Amygdala (tissue), 56 donors: Measurements from ENCODE around the gene SWI5.
"Not testable (repeated sequence)": the region's sequence is repeated elsewhere in the genome, so short reads cannot be mapped to it uniquely, and the experiment has no call there.

Experiments used
- DNase-seq, 56 donors: peaks; one replicate each; lab custom pipeline; 2025; lab: John Stamatoyannopoulos, UW

The SWI5 gene

DNA sequence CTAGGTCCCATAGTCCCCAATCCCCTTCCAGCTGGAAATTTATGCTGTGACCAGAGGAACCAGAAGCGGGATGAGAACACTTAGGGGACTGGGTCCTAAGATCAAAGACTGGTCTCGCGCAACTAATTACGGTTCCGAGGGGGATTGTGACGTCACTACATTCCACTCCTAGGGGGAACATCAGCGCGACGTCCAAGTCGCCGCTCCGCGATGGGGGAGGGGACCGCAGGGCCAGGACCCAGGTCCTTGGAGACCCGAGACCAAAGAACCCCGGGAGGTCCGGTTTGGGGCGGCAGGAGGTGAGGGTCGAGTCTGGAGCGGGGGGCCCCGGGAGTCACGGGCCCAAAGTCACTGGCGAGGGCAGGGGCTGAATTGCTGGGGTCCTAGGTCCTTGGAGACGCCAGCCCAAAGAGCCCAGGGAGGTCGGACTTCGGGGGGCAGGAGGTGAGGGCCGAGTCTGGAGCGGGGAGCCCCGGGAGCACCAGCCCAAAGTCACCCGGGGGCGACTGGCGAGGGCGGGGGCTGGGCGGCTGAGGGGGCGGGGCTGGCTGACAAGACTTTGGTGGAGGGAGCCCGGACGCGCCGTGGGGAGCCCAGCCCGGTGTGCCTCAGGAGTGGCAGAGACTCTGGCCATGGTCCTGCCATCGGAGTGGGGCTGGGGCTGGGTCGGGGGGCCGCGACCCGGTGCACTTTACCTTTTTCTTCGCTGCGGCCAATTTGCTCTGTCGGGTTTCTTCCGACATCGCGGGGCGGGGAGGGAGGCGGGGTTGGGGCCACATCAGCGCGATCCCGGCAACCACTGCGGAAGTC, 673 bp upstream of the SWI5 start, which contains the start of gene GOLGA2:
Gene GOLGA2 (minus strand): TSS at position 810 of the 810 bp plus-strand sequence. CDS start 31 bp downstream, at position 779.
- peak in 4 of 56 donors; percentile 49 to 71 (median 55) for DNase-seq

DNA sequence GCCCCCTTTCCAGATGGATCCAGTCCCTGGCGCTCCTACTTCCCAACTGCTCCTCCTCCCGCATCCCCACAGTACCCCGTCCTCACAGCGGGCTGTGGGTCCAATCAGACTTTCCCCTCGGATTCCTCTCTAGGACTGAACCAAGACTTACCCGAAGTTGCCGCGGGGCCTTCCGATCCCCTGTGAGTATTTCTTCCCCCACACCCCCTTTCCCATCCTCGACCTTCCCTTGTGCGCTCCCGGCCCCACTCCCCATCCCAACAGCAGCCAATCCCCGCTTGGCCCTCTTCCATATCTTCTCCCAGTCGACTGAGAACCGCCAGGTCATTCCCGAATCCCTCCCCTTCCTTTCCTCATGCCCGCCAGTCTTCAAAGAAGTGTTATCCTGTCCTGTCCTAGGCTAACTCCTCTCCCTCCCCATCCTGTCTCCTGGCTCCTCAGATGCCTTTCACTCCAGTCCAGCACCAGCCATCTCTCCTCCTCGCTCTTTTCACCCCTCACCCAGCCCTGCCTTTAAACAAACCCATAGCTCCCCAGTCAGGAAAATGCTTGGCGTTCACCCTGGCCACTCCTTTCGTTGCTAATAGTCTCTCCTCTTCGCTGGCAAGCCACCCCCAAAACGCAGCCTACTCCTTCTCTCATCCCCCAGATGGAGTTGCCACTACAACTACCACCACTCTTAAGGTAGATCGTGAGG, 646 bp downstream of the SWI5 start:
- DNase-seq: peak in 2 of 56 donors; percentile 31 to 44

DNA sequence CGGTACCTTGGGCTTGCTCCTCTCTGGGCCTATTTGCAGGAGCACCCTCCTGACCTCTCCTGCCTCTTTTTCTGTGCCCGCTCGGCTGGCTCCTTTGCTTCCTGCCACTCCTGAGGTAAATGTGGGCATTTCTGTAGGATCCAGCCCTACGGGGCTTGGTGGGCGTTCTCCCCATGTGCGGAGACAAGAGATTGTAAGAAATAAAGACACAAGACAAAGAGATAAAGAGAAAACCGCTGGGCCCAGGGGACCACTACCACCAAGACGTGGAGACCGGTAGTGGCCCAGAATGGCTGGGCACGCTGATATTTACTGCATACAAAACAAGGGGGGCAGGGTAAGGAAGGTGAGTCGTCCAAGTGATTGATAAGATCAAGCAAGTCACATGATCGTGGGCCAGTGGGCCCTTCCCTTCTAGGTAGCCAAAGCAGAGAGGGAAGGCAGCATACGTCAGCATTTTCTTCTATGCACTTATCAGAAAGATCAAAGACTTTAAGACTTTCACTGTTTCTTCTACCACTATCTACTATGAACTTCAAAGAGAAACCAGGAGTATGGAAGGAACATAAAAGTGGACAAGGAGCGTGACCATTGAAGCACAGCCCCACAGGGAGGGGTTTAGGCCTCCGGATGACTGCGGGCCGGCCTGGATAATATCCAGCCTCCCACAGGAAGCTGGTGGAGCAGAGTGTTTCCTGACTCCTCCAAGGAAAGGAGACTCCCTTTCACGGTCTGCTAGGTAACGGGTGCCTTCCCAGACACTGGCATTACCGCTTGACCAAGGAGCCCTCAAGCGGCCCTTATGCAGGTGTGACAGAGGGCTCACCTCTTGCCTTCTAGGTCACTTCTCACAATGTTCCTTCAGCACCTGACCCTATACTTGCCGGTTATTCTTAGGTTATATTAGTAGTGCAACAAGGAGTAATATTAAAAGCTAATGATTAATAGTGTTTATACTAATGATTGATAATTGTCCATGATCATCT, 3.3 kb downstream of the SWI5 start:
- DNase-seq: not testable (repeated sequence)

GRCh38 chr9:128280084-128280622, 4.1 kb downstream of the SWI5 start:
- DNase-seq: no peak

DNA sequence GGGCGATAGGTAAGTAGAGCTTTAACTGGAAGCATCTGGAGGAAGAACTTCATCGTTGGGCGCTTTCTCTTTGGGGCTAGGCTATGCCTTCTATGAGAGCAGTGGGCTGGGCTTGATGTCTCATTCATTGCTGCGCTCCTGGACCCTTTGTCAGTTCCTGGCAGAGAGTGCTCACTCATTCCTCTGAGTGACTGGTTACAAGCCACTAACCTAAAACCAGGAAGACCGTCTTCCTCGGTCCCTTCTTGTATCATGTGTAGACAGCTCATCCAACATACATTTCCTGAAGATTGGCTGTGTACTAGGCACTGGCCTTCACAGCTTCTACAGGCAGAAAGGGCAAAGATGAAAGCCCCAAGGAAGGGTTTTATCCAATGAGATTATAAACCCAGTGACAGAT, 6.4 kb downstream of the SWI5 start:
- no peak for DNase-seq

DNA sequence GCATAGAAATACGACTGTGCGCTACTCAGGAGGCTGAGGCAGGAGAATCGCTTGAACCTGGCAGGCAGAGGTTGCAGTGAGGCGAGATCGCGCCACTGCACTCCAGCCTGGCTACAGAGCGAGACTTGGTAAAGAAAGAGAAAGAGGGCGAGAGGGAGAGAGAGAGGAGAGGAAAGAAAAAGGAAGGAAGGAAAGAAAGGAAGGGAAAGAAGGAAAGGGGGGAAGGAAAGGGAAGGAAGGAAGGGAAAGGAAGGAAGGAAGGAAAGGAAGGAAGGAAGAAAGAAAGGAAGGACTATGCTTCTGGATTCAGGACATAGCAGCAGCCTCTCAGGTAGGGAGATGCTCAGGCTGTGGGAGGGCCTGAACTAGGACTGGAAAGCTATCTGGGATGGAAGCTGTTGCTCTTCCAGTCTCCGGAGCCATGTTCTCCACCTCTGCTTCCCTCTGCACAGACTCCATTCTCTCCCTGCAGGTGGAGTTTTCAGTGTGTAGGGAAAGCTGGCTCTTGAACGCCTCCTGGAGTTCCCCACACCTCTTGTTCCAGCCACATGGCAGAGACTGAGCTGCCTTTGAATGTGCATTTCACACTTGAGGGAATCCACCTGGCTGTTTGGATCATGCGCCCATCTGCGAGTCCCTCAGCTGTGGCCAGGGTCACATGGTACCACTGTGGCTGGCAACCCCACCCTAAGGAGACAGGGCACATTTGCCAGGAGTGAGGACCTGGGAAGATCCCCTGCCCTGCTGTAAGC, 9.1 kb downstream of the SWI5 start:
- DNase-seq: no peak

- peak in 53 of 56 donors; percentile 4 to 87 (median 57) for DNase-seq
These were observed 10.4 kb downstream of the SWI5 start for GRCh38 chr9:128286440-128286839.

DNA sequence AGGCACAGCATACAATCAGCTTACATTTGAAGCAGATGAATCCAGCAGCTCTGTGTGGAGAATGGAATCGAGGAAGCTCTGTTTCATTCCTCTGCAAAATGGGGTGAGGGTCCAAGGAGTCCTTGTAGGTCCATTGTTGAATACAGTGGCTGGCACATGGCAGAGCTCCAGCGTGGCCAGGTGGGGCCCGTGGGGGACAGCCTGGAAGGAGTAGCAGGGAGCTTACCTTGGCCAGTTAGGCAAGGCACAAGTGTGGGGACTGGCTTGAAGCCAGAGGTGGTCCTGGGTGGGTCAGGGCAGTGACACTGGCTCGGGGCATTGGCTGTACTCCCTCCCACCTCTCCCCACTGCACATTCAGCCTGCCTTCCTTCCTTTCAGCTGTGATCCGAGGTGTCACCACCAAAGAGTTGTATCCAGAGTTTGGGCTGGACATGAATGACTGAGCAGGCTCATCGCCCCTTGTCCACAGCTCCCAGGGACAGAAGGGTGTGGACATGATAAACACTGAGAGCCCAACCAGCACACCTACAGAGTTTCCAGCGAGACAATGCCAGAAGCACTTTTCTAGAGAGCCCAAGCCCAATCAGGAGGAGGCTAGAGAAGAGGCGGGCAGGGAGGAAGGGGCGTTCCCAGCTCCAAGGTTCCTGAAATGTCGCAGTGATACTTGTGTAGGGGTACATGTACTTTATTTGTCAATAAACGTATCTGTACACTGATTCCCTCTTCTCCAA, 12.4 kb downstream of the SWI5 start:
- DNase-seq: no peak

DNA sequence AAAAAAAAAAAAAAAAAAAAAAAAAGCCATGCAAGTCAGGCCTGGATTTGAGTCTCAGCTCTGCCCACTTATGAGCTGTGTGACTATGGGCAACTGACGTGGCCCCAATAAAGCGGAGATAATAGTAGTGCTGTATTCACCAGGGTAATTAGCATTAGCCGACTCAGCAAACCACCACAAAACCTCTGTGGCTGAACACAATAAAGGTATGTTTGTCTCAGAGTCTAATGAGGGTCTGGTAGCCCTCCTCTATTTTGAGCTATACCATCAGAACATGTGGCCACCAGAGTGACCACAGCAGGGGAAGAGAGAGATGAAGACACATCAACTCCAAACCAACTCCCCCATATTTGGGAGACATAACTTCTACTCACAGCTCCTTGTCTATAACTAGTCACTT, 15.9 kb downstream of the SWI5 start:
- DNase-seq: no peak

DNA sequence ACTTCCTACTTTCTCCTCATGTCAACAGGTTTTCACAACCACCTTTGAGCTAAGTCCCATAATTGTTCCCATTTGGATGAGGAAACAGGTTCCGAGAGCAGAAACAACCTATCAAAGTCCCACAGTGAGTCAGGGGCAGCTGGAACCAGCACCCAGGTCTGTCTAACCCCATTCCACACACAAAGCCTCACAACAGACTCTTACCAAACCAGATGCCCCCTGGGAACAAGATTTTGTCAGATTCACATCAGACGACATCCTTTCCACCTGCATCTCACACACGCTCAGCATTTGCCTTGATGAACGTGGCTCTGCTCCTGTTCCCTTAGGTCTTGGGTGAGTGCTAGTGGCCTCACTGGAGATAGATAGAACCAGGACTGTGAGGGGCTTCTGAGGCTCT, 17.0 kb downstream of the SWI5 start:
- DNase-seq: no peak

DNA sequence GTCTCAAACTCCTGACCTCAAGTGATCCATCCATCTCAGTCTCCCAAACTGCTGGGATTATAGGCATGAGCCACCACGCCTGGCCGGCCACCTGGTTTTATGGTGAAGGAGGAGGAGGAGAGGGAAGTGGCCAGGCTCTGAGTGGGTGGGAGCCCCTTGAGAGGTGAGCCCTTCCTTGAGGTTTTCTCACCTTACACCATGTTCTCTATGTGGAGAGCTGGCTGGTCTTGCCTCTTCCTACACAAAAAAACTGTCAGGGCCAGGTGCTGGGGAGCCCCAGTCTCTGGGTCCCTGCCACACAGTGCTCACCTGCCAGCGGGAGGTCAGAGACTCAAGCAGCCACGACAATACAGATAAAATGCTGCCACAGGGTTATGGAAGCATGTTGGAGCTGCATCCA, 18.1 kb downstream of the SWI5 start:
- no peak for DNase-seq

DNA sequence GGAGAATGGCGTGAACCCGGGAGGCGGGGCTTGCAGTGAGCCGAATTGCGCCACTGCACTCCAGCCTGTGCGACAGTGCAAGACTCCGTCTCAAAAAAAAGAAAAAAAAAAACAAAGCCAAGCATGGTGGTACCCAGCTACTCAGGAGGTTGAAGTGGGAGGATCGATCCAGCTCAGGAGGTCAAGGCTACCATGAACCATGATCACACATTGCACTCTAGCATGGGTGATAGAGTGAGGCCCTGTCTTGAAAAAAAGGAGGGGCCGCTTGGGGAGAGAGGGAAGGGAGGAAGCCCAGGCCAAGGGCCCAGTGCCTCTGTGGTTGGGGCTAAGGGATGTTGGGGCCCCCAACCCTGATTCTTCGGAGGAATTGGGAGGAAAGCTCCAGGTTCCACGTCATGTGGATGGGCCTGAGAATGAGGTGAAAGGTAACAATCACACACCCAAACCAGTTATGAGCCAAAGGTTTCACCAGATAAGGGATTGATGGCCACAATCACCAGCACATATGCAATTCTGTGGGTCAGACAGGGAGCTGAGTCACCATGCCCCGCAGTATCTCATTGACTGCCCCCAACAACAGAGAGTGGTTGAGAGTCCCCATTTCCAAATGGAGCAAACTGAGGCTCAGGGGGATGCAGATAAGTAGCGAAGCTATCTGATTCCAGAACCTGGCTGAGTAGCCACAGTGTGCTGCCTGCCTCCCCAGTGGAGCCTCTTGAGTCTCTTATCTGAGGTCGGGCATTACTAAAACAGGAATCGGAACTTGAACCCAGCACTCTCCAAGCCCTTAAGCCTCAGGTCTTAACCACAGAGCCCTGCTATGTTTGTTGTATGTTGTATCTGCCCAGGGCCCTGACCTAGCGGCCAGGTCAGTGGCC, 20.5 kb downstream of the SWI5 start:
- no peak for DNase-seq

DNA sequence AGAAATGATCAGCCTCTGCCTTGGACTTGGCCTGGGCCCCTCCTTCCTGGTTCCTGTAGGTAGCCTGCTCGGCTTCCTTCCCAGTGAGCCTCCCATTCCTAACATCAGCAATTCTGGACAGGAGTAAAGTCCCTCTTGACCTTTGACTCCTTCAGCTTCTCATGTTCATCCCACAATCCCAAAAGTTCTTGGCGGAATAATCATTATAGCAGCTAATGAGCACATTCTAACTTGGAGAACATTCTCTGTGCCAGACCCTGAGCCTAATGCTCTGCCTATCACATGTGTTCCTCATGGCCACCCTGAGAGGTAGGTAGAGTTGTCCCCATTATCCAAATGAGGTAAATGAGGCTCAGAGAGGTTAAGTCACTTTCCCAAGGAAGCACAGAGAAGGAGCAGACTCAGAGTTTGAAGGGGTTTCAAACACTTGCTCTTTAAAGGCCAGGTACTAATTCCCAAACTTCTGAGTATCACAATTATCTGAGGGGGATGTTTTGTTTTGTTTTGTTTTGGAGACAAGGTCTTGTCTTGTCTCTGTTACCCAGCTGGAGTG, 21.2 kb downstream of the SWI5 start:
- no peak for DNase-seq

- no peak for DNase-seq
These were observed 22.7 kb downstream of the SWI5 start for GRCh38 chr9:128298535-128299482.

DNA sequence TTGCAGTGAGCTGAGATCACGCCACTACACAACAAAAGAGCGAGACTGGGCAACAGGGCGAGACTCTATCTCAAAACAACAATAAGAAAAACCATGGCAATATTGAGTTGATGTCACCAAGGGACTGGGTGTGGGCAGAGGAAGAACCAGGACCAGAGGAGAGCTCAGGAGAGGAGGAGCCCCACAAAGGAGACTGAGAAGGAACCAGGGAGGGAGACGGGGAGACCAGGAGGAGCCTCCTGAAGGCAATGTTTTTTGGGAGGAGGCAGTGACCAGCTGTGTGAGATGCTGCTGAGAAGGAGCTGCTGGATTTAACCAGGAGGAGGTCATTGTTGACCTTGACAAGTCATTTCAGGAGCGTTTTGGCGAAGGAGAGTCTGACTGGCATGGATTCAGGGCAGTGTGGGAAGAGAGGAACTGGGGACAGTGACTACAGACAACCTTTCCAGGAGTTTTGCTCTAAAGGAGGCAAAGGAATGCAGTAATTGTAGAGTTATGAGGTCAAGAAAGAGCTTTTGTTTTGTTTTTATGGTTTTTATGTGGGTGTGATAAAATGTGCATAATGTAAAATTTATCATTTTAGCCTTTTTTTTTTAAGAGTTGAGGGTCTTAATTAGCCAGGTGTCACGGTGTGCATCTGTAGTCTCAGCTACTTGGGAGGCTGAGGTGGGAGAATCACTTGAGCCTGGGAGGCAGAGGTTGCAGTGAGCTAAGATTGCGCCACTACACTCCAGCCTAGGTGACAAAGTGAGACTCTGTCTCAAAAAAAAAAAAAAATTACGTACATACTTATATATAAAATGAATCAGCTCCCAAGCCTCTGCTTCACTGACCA, 28.3 kb downstream of the SWI5 start:
- no peak for DNase-seq

DNA sequence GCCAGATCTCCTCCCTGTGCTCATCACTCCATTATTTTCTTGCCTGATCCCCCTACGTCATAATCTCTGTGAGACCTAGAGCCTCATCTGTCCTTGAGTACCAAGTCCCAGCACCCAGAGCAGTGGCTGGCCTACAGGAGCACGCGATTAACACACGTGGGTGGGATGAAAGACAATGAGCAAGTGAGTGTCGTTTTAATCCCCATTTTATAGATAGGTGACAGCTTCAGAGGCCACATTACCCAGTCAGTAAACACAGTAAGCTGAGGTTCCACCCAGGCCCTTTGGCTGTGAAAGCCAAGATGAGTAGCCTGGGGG, 28.9 kb downstream of the SWI5 start:
- DNase-seq: no peak
